HG03103 (cell line): ENCODE data around the gene BID.

ENCODE experiments used
- ATAC-seq: cut with Tn5 transposase; IDR thresholded peaks from one replicate; pipeline ENCODE4 v1.9.1; 2021; ENCODE audit warnings: low read depth; ENCODE audit not compliant: unreplicated experiment

Gene BID

DNA sequence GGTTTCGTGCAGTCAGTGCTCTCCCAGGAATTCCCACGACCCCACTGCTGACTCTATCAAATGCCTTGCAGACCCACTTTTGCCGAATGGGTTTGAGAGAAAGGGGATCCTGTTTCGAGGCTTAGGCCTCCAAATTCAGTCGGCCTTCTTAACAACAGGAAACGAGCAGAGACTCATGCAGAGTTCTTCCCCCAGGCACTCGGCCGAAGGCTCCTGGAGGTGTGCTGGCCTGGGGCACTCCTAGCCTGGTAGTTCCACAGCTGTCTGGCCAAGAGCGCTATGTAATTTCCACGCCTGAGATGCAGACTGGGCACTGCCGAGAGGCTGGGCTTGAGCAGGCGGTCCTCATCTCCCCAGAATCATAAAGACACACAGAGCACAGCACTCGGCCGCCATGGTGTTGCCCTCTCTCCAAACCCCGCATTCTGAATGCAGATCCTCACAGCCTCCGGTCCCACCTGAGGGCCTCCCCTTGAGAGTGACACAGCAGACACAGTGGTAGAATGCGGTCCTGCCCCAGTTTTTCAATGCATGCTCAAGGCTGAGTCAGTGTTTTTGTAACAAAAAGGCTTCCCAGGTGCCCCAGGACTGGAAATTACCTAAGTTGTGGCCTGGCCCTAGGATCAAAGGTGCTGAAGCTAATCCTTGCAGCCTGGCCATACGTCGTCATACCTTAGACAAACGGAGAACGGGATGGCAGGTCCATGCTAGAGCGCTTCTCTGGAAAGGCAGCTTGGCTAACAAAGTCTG is 30.2 kb upstream of the BID start:
- ATAC-seq = no peak

DNA sequence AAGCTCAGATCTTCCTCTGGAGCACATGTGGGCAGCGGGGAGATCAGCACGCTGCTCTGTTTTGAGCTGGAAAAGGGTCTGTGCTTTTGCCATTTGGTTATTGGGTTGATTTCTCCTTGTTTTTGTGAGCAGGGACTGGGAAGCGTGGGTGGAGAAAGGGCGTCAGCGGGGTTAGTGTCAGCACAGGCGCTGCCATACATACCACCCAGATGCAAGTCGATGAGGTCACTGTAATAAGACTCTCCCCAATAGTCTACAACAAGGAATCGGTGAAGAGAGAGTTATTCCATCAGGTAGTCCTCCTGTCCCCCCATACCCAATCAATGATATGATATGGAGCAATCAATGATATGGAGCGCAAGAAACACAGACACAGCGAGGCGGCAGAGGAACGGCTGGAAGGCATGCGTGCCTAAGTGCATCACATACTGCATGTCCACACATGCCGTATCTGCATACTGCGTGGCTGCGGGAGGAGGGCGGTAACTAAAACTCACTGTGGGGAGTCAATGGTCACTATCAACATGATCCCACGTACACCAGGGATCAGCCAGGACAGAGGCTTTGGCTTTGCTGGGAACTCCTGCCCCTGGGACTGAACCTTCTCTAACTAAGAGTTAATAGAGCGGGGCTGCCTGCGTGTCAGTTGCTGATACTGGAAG is 29.5 kb upstream of the BID start:
- ATAC-seq = no peak

DNA sequence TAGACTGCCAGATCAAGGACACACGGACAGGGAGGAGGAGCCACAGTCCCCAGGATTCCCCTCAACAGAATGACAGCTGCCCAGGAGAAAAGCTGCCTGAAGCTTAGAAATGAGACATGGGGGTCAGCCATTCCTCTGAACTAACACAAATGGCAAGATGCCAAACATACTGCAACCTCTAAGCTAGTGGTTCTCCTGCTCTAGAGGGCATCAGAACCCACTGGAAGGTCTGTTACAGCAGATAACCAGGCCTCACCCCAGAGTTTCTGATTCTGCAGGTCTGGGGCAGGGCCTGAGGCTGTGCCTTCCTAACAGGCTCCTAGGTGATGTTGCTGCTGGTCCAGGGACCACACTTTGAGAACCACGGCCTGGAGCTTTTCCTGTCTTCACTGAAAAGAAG is 28.6 kb upstream of the BID start:
- ATAC-seq = no peak

DNA sequence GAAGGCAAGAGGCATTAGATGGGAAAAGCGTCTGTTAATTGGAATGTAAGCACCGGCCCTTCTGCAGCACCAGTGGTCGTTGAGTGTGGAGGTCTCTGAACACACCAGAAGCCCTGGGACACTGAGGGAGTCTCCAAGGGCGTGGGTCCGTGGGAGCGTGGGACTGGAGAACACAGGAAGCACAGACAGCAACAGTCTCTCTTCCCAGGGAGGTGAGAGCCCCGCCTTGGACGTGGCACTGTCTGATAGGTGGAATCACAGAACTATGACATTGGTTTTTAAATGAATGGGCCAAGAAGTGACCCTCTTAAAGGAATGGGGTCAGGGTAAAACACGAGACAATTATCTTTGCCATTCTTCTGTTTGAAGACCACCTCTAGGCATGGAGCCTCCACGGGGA is 28.1 kb upstream of the BID start:
- ATAC-seq = no peak

DNA sequence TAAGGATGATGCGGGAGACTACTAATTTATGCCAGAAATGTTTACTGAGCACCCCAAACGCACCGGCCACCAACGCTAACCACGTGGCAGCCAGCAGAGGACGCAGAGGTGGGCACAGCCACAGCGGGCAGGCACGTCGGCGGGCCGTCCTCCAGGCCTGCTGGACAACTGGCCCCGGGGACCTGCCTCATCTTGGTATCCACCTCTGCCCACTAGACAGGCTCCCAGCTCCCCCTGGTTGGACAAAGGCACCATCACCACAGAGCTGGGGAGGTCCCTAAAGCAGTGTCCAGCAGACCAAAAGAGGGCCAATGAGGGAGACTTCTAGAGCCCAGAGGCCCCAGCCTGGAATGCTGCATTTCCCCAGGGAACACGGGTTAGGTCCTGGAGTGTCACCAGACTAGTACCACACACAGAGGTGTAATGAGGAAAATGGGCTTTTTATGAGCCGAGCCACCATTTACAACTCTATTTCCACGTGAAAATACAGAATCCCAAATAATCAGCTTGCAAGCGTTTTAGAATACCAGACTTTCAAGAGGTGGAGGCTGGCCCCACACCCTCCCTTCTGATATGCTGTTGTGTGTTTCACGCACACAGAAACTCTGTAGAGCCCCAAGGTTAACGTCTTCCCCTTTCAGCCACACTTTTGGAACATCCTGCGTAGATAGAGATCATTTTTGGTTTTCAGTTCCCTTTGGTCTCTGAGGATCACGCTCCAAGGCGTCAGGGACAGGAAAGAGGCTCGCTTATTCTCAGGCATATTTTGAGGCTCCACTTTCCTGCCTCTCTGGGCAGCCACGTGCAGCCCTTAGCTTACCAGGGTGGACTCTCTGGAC is 23.7 kb upstream of the BID start:
- peak; percentile 31 for ATAC-seq

DNA sequence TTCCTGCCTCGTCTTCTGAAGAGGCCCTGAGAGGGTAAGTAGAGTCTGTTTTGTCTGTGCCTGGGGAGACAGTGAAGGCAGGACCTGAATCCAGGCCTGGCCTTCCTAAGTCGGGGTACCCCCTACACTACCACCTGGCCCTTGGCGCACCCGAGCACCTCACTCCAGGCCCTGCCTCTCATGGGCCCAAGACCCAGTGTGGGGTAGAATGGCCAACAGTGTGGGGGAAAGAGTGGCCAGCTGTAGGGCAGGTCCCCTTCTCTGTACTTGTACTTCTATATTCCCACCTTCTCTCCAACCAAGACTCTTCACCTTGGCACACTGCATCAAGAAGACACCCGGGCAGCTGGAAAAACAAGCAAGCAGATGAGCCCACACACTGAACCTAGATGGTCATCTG is 22.4 kb upstream of the BID start:
- ATAC-seq = no peak

DNA sequence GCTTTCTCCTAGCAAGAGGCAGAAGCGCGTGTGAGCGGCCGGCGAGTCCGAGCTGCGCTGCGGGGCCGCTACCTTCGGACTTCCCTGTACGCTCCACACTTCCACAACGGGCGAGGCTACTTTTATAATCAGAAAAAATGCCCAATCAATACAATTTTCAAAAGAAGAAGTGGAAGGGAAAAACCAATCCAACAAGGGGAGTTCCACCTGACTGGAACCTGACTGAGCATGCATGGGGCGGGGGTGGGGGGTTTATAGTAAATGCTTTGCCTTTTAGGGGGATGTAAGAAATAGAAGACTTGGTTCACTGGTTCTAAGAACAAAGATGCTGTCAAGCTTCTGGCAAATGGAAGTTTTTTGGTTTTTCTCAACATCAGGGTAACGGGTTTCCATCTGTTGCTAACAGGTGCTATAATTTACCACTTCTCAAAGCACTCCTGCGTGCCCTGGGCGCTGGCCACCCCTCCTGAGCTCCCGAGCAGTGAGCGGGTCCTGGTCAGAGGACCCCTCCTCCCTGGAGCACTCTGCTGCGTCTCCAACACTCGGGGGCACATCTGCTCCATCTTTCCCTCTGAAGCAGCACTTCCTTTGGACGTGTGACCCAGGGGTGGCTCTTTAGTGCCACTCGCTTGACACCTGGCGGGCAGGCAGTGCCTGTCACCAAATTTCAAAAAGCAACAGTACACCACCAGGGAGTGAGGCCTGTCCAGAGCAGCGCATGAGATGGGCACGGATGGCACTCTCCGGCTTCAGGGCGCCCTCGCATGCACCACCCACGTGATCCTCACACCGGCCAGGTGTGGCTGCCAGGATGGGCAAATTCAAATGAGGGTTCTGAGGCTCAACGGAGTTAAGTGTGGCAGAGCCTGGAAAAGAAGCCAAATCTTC is 21.6 kb upstream of the BID start:
- ATAC-seq = no peak

DNA sequence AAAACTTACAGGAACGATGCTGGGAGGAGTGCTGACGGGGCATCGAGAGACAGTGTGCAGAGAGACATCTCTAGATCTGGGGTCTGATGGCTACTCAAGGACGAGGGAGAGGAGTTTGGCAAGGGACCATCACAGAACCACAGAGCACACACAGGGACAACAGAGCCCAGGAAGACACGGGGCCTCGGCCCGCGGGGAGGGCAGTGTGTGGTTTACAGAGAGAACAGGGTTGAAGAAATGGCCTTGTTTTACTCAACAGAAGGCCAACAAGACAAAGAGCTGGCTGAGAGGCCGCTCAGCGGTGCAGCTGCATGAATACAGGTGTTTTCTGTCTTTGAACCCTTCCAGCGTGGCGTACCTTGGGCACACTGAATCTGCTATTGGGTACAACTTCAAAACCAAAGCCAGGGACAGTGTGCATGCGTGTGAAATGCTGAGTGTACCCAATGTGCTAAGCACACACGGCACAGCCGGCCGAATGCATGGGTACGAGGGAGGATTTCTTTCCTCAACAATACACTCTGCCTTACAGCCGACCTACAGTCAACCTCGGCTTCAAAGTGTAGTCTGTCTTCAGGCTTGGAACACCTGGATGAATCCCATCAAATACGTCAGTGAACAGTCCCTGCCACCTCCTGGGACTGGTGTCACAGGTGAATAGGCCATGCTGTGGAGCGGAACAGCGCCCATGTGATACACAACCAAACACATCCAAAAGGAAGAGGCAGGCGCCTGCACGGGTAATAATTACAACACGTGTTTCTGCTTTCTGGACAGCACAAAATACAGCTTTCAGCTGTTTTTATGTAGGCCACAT is 20.7 kb upstream of the BID start:
- no peak for ATAC-seq

DNA sequence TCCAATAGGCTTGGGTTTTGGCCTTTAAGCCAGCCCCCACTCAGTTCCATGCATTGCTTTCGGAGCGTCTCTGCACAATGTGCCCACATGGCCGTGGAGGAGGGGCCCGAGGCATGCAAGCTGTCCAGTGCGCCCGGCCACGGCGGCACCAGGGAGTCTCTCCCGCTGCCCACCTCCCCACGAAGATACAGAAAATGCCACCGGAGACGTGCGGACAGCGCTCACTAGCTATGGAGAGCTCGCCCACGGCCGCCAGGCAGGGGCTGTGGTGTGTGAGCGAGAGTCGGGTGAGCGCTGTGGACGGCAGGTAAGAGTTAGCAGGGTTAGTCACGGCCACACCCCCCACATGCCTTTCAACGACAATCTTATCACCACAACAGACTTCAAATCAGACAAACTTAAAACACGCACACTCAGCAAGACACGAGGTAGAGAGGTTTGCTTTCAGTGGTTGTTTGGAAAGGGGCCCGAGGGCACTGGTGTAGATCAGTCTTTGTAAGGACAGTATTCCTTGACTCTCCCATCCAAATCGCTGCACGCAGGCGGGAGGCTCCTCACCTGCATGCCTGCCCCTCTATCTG is 18.7 kb upstream of the BID start:
- no peak for ATAC-seq

DNA sequence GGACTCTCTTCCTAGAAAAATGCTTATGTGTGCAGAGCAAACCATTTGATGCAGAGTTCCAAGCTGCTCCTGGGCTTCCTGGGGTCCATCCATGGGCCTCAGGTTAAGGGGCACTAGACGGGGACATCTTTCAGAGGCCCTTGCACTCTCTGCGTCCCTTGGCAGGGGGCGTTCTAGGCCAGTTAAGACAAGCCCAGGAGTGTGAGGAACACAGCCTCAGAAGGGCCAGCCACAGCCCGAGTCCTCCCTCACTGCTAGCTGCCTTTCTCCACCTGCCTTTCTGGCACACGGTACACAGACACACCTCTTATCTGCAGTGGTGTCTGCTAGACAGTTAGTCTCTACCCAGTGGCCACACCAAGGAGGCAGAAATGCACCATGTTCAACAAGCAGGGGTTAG is 18.0 kb upstream of the BID start:
- ATAC-seq = no peak

DNA sequence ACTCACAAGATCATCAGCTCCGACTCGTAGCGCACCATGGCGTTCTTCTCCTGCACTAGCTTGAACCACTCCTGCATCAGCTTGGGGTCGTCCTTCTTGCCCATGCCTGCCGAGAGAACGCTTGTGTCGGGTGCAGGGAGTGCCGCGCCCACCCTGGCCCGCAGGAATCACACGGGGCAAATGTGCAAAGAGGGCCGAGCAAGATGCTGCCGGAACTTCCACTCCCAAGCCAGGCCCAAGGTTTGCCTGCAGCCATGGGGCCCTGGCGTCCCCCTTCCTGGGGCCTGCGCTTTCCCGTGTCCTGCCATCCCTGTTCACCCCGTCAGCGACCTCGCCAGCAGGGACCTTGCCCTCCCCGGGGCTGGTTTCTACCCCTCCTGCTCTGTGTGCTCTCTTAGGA is 16.9 kb upstream of the BID start:
- ATAC-seq = no peak

DNA sequence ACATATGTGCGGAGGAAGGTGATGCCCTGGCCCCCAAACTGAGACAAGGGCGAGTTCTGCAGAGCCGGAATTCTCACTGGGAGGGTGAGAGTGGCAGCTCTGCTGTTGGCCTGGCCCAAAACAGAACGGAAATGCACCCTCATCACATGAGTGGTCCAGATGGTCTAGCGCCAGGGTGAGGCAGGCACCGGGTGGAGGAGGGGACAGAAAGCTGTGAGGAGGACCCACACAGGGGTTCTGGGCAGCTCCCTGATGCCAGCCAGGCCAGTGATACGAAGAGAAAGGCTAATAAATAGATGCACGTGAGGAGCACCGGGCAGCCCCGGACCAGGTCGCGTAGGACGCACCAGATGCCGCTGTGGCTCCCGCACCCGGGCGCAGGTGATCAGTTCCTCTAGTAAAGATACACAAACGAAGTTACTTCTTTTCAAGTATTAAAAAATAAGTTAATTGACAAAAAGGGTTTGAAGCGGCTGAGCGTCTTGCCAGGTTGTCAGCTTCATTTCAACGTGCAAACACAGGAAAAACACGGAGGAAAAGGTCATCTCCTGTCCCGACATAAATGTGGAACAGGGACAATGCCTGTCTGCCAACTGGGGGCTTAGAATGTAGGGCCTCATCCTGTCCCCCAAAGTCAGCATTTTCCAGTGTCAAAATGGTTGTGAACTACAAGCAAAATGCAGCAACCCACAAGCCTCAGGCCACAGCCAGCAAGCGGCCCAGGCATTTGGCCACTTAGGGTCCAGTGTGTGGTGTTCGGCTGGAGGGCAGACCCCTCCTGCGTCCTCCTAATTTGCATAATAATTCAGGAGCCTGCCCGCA is 15.3 kb upstream of the BID start:
- ATAC-seq = no peak

DNA sequence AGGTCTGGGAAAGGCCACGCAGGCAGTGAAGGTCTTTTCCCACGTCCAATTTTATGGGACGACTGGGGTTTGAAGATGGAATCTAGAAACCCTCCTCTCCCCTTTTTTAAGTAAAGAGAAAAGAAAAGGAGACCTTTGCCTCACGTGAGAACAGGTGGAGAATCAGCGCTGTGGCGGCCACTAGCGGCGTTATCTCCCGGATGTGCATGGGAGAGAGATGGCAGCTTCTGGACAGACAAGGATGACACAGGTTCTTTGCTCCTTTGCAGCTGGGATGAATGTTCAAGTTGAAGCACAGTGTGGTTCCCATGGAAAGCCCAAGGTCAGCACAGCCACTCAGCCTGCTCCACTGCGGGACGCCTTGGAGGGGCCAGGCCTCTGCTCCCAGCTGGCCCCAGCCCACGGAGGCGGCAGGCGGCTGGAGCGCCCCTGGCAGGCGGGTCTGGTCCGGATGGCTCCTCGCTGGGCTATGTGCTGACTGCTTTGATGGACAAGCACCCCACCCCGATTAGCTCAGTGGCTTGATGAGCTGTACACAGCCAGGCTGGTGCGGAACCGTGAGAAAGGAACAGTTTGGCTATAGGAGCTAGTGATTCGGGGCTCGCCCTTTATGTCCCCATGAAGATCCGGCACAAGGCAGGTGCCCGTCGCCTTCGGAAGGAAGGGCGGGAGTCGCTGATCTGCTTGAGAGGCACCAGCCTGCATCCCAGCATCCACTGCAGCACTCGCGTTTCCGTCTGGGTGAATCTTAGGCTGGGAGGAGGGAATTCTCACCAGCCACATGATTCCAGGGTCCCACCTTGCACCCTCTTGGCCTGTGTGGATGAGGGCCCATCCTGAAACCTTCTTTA is 14.5 kb upstream of the BID start:
- ATAC-seq = no peak

DNA sequence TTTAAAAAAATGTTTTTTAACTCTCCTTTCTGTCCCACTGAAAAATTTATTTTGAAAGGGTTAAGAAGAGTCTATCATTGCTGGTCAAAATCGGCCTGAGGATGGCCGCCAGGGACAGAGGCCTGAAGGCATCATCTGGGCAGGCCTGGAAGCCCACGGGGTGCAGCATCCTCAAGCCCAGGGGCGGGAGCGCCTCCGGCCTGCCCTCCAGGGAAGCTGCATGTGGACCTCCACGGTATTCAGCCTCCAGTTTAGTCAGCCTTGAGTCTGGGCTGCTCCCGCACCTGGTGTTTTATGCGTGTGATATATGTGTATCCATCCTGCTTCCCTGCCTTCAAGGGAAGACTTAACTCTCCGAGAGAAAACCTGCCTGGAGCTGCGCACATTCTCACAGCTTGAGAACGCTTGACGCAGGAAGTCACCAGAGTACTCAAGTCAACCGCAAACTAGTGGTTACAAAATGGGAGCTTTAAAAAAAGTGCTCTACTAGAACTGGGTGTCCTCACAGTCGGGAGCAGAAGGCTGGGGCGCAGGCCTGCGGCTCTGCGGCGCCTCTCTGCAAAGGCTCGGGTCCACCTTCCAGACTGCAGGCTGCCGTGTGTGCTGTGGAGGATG is 13.6 kb upstream of the BID start:
- ATAC-seq = no peak

DNA sequence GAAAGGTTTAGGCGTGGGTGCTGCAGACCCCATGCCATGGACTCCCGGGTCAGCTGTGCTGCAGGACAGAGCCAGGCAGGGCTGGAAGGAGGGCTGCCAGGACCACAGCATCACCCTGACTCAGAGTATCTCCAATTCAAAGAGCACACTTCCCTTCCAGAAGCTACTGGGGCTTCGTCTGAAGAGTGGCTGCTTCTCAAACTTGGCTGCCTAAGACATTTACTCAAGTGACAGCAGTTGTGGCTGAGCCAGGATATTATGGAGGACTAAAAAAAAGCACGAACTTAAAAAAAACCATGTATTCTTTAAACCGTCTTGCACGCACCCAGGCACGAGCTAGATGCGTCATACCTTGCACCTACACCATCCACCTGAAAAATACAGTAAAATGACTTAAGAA is 13.0 kb upstream of the BID start:
- no peak for ATAC-seq

DNA sequence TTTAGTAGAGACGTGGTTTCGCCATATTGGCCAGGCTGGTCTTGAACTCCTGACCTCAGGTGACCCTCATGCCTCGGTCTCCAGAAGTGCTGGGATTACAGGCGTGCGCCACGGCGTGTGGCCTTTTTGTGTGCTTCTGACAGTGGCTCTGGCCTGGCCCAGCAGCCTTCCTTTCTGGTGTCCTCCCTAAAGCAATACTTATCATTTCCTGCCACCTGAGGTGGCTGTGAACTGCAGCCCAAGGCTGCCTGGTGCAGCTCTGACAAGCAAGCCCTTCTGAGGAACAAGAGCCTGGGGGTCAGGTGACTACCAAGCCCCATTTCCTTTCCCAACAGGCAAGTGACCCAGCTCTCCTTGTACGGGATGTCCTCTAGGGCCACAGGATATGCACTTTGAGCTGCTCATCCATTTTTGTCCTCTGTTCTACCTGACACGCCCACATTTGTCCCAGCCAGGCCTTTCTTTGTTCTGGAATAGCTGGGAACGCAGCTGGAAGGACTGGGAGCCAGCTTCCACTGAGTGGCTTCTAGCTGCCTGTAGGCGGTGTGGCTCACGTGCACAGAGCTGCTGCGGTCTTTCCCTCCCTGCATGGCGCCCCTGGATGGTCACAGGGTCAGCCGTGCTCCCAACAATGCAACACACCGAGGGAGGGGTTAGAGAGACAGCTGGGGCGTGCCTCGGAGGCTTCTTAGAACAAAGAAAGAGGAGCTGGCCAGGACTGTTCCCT is 12.3 kb upstream of the BID start:
- ATAC-seq = no peak
